Spleen (tissue), 11 donors: ENCODE data around the gene PTCH1. TPM values are rescaled to one million over a fixed set of nuclear protein-coding genes. Genes with fewer than 3 reads are reported as not detected.

ENCODE experiments used
- DNase-seq: peaks from one replicate; pipeline ENCODE4 v3.0.0-alpha.2; 2020
- H3K27ac ChIP-seq, 8 donors: fragments of 200-600 bp; sonication (generic) in 7 of 8; 1 replicate in 4 of 8; 2 replicates in 4 of 8; pipeline versions ENCODE4 v1.5.0 to v1.8.0; 2016 to 2021; ENCODE audit warnings: inconsistent platforms in 4 of 8, mild to moderate bottlenecking in 4 of 8, moderate library complexity in 1 of 8
- H3K27me3 ChIP-seq, 7 donors: fragments of 200-600 bp; sonication (generic) in 6 of 7; replicated peaks in 1 of 7; 1 replicate in 4 of 7; 2 replicates in 3 of 7; pipeline versions ENCODE4 v1.5.0 to v1.8.0; 2016 to 2021; ENCODE audit warnings: inconsistent platforms in 3 of 7, mild to moderate bottlenecking in 1 of 7
- H3K36me3 ChIP-seq, 6 donors: fragments of 200-600 bp; sonication (generic) in 5 of 6; 1 replicate in 4 of 6; 2 replicates in 2 of 6; pipeline versions ENCODE4 v1.5.0 to v1.8.0; 2016 to 2021; ENCODE audit warnings: inconsistent platforms in 2 of 6
- H3K4me1 ChIP-seq, 6 donors: fragments of 200-600 bp; sonication (generic) in 5 of 6; 1 replicate in 3 of 6; 2 replicates in 3 of 6; pipeline versions ENCODE4 v1.5.0 to v1.8.0; 2016 to 2021; ENCODE audit warnings: inconsistent platforms in 3 of 6
- H3K4me3 ChIP-seq, 8 donors: fragments of 200-600 bp; sonication (generic) in 7 of 8; 1 replicate in 4 of 8; 2 replicates in 4 of 8; pipeline versions ENCODE4 v1.5.0 to v1.8.0; 2016 to 2021; ENCODE audit warnings: inconsistent platforms in 4 of 8, mild to moderate bottlenecking in 4 of 8, moderate library complexity in 2 of 8
- H3K9me3 ChIP-seq, 8 donors: fragments of 200-600 bp; sonication (generic) in 7 of 8; 1 replicate in 4 of 8; 2 replicates in 4 of 8; pipeline versions ENCODE4 v1.5.0 to v1.8.0; 2016 to 2021; ENCODE audit warnings: inconsistent platforms in 4 of 8
- CTCF ChIP-seq, 11 experiments: fragments of 200-600 bp in 7 of 11; fragments of 450-650 bp in 4 of 11; sonication (generic) in 4 of 11; IDR thresholded peaks in 8 of 11; conservative IDR thresholded peaks in 3 of 11; 1 replicate in 7 of 11; 2 replicates in 4 of 11; pipeline versions ENCODE4 v1.4.0 to v1.8.0; 2016 to 2021; ENCODE audit warnings: antibody characterized with exemption in 11 of 11, inconsistent platforms in 4 of 11, mild to moderate bottlenecking in 1 of 11
- POLR2A ChIP-seq, 3 donors: fragments of 450-650 bp; IDR thresholded peaks; one replicate each; pipeline ENCODE4 v1.5.1; 2017; ENCODE audit warnings: antibody characterized with exemption in 3 of 3, mild to moderate bottlenecking in 1 of 3
- POLR2AphosphoS5 ChIP-seq, 3 donors: sonication (generic); formaldehyde crosslinking; IDR thresholded peaks; one replicate each; pipeline ENCODE4 v1.5.1; 2017; ENCODE audit warnings: antibody characterized with exemption in 3 of 3
- WGBS, 5 donors: extraction: QIAGEN DNeasy Blood & Tissue Kit in 3 of 5; methylation state at CpG; one replicate each; pipeline versions ENCODE4 v1.1.5 to v1.1.7; 2013 to 2018; 5-methylcytosine and 5-hydroxymethylcytosine counted together
- intact Hi-C: fragments of 100-400 bp; cut with DNase I; formaldehyde crosslinking; loops from one replicate; pipeline ENCODE4 v1.15.0; 2023; ENCODE audit warnings: low total_unique reads
- polyA plus RNA-seq, 3 donors: library from polyadenylated mRNA; stranded (reverse); fragments of 200-250 nt; gene quantifications; one replicate each; pipeline ENCODE4 v1.2.1, GENCODE V29; 2013
- total RNA-seq, 7 donors: library from RNA; depleted of rRNA in 3 of 7; stranded (reverse); fragments of >200 nt in 3 of 7; fragmentation: NEBNext Ultra II Directional in 4 of 7; extraction: Animal tissue kit (Norgen Biotek cat#: 25700) in 4 of 7; gene quantifications; one replicate each; pipeline versions ENCODE4 v1.1.0 to v1.2.1, GENCODE V29; 2016 to 2021
- donor health status: healthy with polysubstance abuse.
- donor health status: DM: no; HTN: no; CAD: no; lungs with moderate emphysema.
- donor health status: DM: no; HTN: no; CAD: no.
- donor health status: Bipolar disorder and iron deficiency.
- donor health status: healthy.
- donor health status: DM: no; HTN: no; CAD: no.
- donor health status: DM: yes; HTN: yes; CAD: no.

Gene PTCH1
- total and polyA plus RNA-seq, 10 donors: 0.70 to 32.1 (median 11.3) TPM

DNA sequence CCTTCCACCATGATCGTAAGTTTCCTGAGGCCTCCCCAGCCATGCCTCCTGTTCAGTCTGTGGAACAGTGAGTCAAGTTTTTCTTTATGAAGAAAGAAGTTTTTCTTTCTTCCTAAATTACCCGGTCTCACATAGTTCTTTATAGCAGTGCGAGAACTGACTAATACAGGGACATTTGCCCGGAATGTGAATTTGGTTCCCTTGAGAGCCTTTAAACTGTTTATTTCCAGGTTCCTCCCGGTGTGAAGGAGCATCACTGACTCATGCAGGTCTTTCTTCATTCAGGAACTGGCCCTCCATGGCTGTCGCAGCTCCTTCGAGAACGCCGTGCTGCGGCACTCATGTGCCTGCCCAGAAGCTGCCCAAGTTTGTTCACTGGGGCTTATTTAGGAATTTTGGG, 87.7 kb downstream of the PTCH1 start:
- WGBS, 5 donors: 92 to 98% (median 94%) methylated on average over 10 of the region's 10 CpGs
- intact Hi-C loops: no loop called here
- no peak overlapping the region for H3K27ac ChIP-seq
- peaks cover 0 to 24% (median 11%) of the 10 kb centered on the region in 8 donors for H3K9me3 ChIP-seq
- peaks cover 7 to 16% (median 12%) of the 10 kb centered on the region in 6 donors for H3K4me1 ChIP-seq
- DNase-seq: no peak
- peaks cover 0 to 31% (median 10%) of the 10 kb centered on the region in 7 donors for H3K27me3 ChIP-seq
- no peaks in the 10 kb centered on the region for H3K36me3 ChIP-seq
- no peak overlapping the region for H3K4me3 ChIP-seq
- TF ChIP-seq CTCF (IDR thresholded peaks at IDR 0.05 in 8 of 11, conservative IDR thresholded peaks at IDR 0.05 in 3 of 11) (no peak), POLR2AphosphoS5 (IDR thresholded peaks at IDR 0.05) (no peak), POLR2A (IDR thresholded peaks at IDR 0.05) (no peak)

DNA sequence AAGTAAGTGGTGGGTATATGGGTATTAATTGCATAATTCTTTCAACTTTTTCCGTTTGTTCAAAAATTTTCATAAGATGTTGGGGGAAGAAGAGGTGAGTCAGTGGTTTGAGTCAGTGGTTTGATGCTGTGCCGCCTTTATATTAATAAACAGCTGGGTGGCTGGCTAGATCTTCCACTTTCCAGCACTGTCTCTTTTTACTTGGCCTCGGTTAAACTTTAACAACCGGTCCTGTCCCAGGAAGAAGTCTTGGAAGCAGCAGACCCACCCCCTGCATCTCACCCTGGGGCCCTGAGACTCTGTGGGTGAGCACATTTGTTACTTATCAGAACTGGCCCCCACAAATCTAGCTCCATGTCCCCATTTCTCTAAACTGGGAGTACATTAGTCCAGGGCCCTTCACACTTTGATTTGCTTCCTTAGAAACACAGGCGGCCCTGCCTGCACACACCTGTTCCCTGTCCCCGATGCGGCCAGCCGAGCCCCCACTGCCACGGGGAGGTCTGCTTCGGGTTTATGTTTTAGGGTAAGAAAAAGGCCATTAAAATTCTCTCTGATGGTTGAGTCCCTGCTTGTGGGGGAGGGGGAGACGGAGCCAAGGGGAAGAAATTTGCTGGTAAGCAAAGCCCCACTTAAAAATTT, 90.7 kb downstream of the PTCH1 start:
- Histone ChIP-seq H3K36me3 (no peaks in the 10 kb centered on the region), H3K27ac (peak overlapping the region in 1 of 8 donors; percentile 57), H3K4me1 (peaks cover 7 to 16% (median 12%) of the 10 kb centered on the region in 6 donors), H3K27me3 (peaks cover 0 to 42% (median 10%) of the 10 kb centered on the region in 7 donors), H3K9me3 (peaks cover 0 to 52% (median 40%) of the 10 kb centered on the region in 8 donors), H3K4me3 (peak overlapping the region in 6 of 8 donors; percentile 17 to 63 (median 30))
- no peak for DNase-seq
- intact Hi-C loops: no loop called here
- TF ChIP-seq POLR2AphosphoS5 (IDR thresholded peaks at IDR 0.05) (no peak), POLR2A (IDR thresholded peaks at IDR 0.05) (no peak), CTCF (IDR thresholded peaks at IDR 0.05 in 8 of 11, conservative IDR thresholded peaks at IDR 0.05 in 3 of 11) (no peak)
- 36 to 48% (median 37%) methylated on average over 11 of the region's 11 CpGs for WGBS, 5 donors

DNA sequence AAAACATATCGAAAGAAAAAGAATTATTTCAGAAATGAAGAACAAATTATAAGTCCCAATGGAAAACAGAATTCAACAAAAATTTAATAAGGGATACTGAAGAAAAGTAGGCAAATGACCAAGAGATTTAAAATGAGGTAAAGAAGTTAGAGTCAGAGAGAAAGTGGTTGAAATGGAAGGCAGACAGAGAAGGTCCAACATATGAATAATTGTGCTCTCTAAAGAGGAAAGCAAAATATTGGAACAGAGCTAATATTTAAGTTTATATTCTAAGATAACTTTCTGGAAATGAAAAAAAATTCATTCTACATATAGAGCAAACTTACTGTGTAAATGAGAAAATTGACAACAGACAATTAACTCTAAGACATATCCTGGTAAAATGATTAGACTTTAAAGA, 94.1 kb downstream of the PTCH1 start:
- Histone ChIP-seq H3K27ac (no peak overlapping the region), H3K4me3 (no peak overlapping the region), H3K9me3 (peaks cover 0 to 37% (median 31%) of the 10 kb centered on the region in 8 donors), H3K27me3 (peaks cover 0 to 56% (median 10%) of the 10 kb centered on the region in 7 donors), H3K4me1 (peaks cover 7 to 16% (median 12%) of the 10 kb centered on the region in 6 donors), H3K36me3 (no peaks in the 10 kb centered on the region)
- intact Hi-C loops: no loop called here
- TF ChIP-seq POLR2A (IDR thresholded peaks at IDR 0.05) (no peak), POLR2AphosphoS5 (IDR thresholded peaks at IDR 0.05) (no peak), CTCF (IDR thresholded peaks at IDR 0.05 in 8 of 11, conservative IDR thresholded peaks at IDR 0.05 in 3 of 11) (no peak)
- 85 to 98% (median 96%) methylated on average over 1 of the region's 1 CpG for WGBS, 5 donors
- DNase-seq: no peak

- Histone ChIP-seq H3K36me3 (no peaks in the 10 kb centered on the region), H3K9me3 (peaks cover 0 to 37% (median 31%) of the 10 kb centered on the region in 8 donors), H3K4me1 (no peaks in the 10 kb centered on the region), H3K4me3 (no peak overlapping the region), H3K27me3 (peaks cover 0 to 42% (median 0%) of the 10 kb centered on the region in 7 donors), H3K27ac (no peak overlapping the region)
- TF ChIP-seq POLR2A (IDR thresholded peaks at IDR 0.05): no peak
- no peak for TF ChIP-seq POLR2AphosphoS5 (IDR thresholded peaks at IDR 0.05)
- no peak for TF ChIP-seq CTCF (IDR thresholded peaks at IDR 0.05 in 8 of 11, conservative IDR thresholded peaks at IDR 0.05 in 3 of 11)
- DNase-seq: no peak
- intact Hi-C loops: no loop called here
Measured at GRCh38 chr9:95420518-95420917, 96.3 kb downstream of the PTCH1 start.
